ENCODE results near the gene CCR2.
"Not testable (repeated sequence)": the region's sequence is repeated elsewhere in the genome, so short reads cannot be mapped to it uniquely, and the experiment has no call there.

CCR2 gene

GRCh38 chr3:46375814-46376213 lies 21.9 kb downstream of the CCR2 start:
- no peak for DNase-seq (ENCODE audit: extremely low read depth in 1 of 2, low read depth in 1 of 2)

- DNase-seq (ENCODE audit: extremely low read depth in 1 of 2, low read depth in 1 of 2): peak; percentile 47 to 50
Measured at GRCh38 chr3:46378426-46378942, 24.6 kb downstream of the CCR2 start.

- DNase-seq (ENCODE audit: extremely low read depth in 1 of 2, low read depth in 1 of 2): no peak
Measured at GRCh38 chr3:46380471-46381221, 26.7 kb downstream of the CCR2 start.

- no peak for DNase-seq (ENCODE audit: extremely low read depth in 1 of 2, low read depth in 1 of 2)
Measured at GRCh38 chr3:46381625-46382024, 27.7 kb downstream of the CCR2 start.

GRCh38 chr3:46383211-46383950 lies 29.5 kb downstream of the CCR2 start:
- DNase-seq (ENCODE audit: extremely low read depth in 1 of 2, low read depth in 1 of 2): no peak

- no peak for DNase-seq (ENCODE audit: extremely low read depth in 1 of 2, low read depth in 1 of 2)
Measured at GRCh38 chr3:46383951-46384330, 30.0 kb downstream of the CCR2 start.

GRCh38 chr3:46386205-46386604 lies 32.3 kb downstream of the CCR2 start:
- DNase-seq (ENCODE audit: extremely low read depth in 1 of 2, low read depth in 1 of 2): no peak

GRCh38 chr3:46388847-46389246 lies 34.9 kb downstream of the CCR2 start:
- not testable (repeated sequence) for DNase-seq (ENCODE audit: extremely low read depth in 1 of 2, low read depth in 1 of 2)

GRCh38 chr3:46389306-46389705 lies 35.4 kb downstream of the CCR2 start:
- no peak for DNase-seq (ENCODE audit: extremely low read depth in 1 of 2, low read depth in 1 of 2)

GRCh38 chr3:46391526-46391925 lies 37.6 kb downstream of the CCR2 start:
- DNase-seq (ENCODE audit: extremely low read depth in 1 of 2, low read depth in 1 of 2): not testable (repeated sequence)

GRCh38 chr3:46393011-46393410 lies 39.1 kb downstream of the CCR2 start:
- DNase-seq (ENCODE audit: extremely low read depth in 1 of 2, low read depth in 1 of 2): no peak

- no peak for DNase-seq (ENCODE audit: extremely low read depth in 1 of 2, low read depth in 1 of 2)
Measured at GRCh38 chr3:46393554-46394434, 39.9 kb downstream of the CCR2 start.

- DNase-seq (ENCODE audit: extremely low read depth in 1 of 2, low read depth in 1 of 2): no peak
Measured at GRCh38 chr3:46395210-46395661, 41.3 kb downstream of the CCR2 start.

GRCh38 chr3:46395766-46396530 lies 42.0 kb downstream of the CCR2 start:
- no peak for DNase-seq (ENCODE audit: extremely low read depth in 1 of 2, low read depth in 1 of 2)

- no peak for DNase-seq (ENCODE audit: extremely low read depth in 1 of 2, low read depth in 1 of 2)
Measured at GRCh38 chr3:46397111-46397510, 43.2 kb downstream of the CCR2 start.

GRCh38 chr3:46398186-46398955 lies 44.5 kb downstream of the CCR2 start:
- DNase-seq (ENCODE audit: extremely low read depth in 1 of 2, low read depth in 1 of 2): no peak

GRCh38 chr3:46399098-46399497 lies 45.2 kb downstream of the CCR2 start:
- DNase-seq (ENCODE audit: extremely low read depth in 1 of 2, low read depth in 1 of 2): no peak

- DNase-seq (ENCODE audit: extremely low read depth in 1 of 2, low read depth in 1 of 2): no peak
Measured at GRCh38 chr3:46399557-46399956, 45.6 kb downstream of the CCR2 start.

GRCh38 chr3:46400000-46400734 lies 46.3 kb downstream of the CCR2 start:
- DNase-seq (ENCODE audit: extremely low read depth in 1 of 2, low read depth in 1 of 2): no peak
